HCT116 (cell line): ENCODE measurements around the gene BRSK1. TPM values are rescaled to one million over a fixed set of nuclear protein-coding genes. Genes with fewer than 3 reads are reported as not detected.

Experiments used
- ATAC-seq: fragments of 200-7000 bp; cut with Tn5 transposase; 2 replicates; pipeline ENCODE4 v1.9.1; 2020; ENCODE audit warnings: mild to moderate bottlenecking, moderate library complexity
- BruUV-seq: library from RNA; stranded (reverse); fragments of 400-500 nt; replicated peaks from 2 replicates; lab custom pipeline; 2021; lab: Mats Ljungman, UMichigan
- CTCF ChIA-PET: fragments of 300-600 bp; sonication (Branson Sonifier 250); formaldehyde crosslinking; loops from one replicate; lab custom pipeline; 2021; ENCODE audit warnings: antibody characterized with exemption; lab: Charles Lee
- POLR2A ChIA-PET: fragments of 300-600, 350-600 bp; sonication (Branson Sonifier 250); formaldehyde crosslinking; loops from one replicate; lab custom pipeline; 2021; ENCODE audit warnings: antibody characterized with exemption; lab: Charles Lee
- RAD21 ChIA-PET, 2 experiments: fragments of 300-600 bp; sonication (Branson Sonifier 250); formaldehyde crosslinking; loops; one replicate each; lab custom pipeline; 2023; ENCODE audit warnings: low total read pairs in 2 of 2; ENCODE audit not compliant: uncharacterized antibody in 2 of 2, unreplicated experiment in 2 of 2, low non-redundant PET in 1 of 2; lab: Charles Lee
- DNase-seq: peaks from one replicate; pipeline ENCODE4 v3.0.0-alpha.2; 2010; ENCODE audit warnings: low read depth, low spot score
- H2AFZ ChIP-seq: fragments of 200-600 bp; shearing (Covaris generic), sonication (generic); 2 replicates; pipeline ENCODE4 v1.6.1; 2017; ENCODE audit warnings: low read depth, mixed run types, mixed read lengths, antibody characterized with exemption, low read length; ENCODE audit not compliant: poor library complexity, severe bottlenecking
- H3K27ac ChIP-seq: 2 replicates; pipeline ENCODE4 v1.5.1; 2012; ENCODE audit warnings: low read depth, low read length
- H3K27me3 ChIP-seq: fragments of 200-600 bp; sonication (generic); 2 replicates; pipeline ENCODE4 v1.6.1; 2016; ENCODE audit warnings: mixed run types, low read length, mixed read lengths; ENCODE audit not compliant: insufficient read depth
- H3K36me3 ChIP-seq, 2 experiments: fragments of 200-500 bp in 1 of 2; fragments of 200-600 bp in 1 of 2; sonication (Bioruptor generic) in 1 of 2; sonication (generic) in 1 of 2; 2 replicates each; pipeline versions ENCODE4 v1.5.1 to v1.6.1; 2014 to 2016; ENCODE audit warnings: low read length in 2 of 2, inconsistent platforms in 1 of 2, mixed read lengths in 1 of 2, mixed run types in 1 of 2; ENCODE audit not compliant: insufficient read depth in 2 of 2, control insufficient read depth in 1 of 2
- H3K4me1 ChIP-seq, 2 experiments: fragments of 200-600 bp in 1 of 2; sonication (generic) in 1 of 2; 2 replicates each; pipeline versions ENCODE4 v1.5.1 to v1.6.1; 2012 to 2017; ENCODE audit warnings: low read length in 2 of 2, inconsistent platforms in 1 of 2, mild to moderate bottlenecking in 1 of 2, mixed read lengths in 1 of 2, mixed run types in 1 of 2, moderate library complexity in 1 of 2; ENCODE audit not compliant: insufficient read depth in 2 of 2, control insufficient read depth in 1 of 2
- H3K4me2 ChIP-seq: fragments of 200-600 bp; sonication (generic); 2 replicates; pipeline ENCODE4 v1.6.1; 2017; ENCODE audit warnings: mixed run types, low read length, mixed read lengths
- H3K4me3 ChIP-seq, 2 experiments: fragments of 200-600 bp in 1 of 2; sonication (generic) in 1 of 2; replicated peaks in 1 of 2; 2 replicates each; pipeline ENCODE4 v1.5.1; 2011 to 2016; ENCODE audit warnings: low read length in 2 of 2, control low read depth in 1 of 2, low read depth in 1 of 2, mild to moderate bottlenecking in 1 of 2, mixed read lengths in 1 of 2, mixed run types in 1 of 2
- H3K79me2 ChIP-seq: fragments of 200-600 bp; sonication (generic); 2 replicates; pipeline ENCODE4 v1.6.1; 2017; ENCODE audit warnings: mild to moderate bottlenecking, mixed run types, low read length, moderate library complexity, mixed read lengths; ENCODE audit not compliant: insufficient read depth
- H3K9ac ChIP-seq: fragments of 200-600 bp; sonication (generic); 2 replicates; pipeline ENCODE4 v1.6.1; 2016; ENCODE audit warnings: low read length, mixed read lengths
- H3K9me2 ChIP-seq: fragments of 200-600 bp; sonication (generic), shearing (Covaris generic); 2 replicates; pipeline ENCODE4 v1.6.1; 2017; ENCODE audit warnings: mixed run types, mild to moderate bottlenecking, moderate library complexity; ENCODE audit not compliant: insufficient read depth
- H3K9me3 ChIP-seq, 2 experiments: fragments of 200-500 bp in 1 of 2; fragments of 200-600 bp in 1 of 2; sonication (Bioruptor generic) in 1 of 2; sonication (generic) in 1 of 2; 2 replicates each; pipeline ENCODE4 v1.6.1; 2014 to 2017; ENCODE audit warnings: low read length in 2 of 2, mixed read lengths in 2 of 2, inconsistent platforms in 1 of 2, low read depth in 1 of 2, mild to moderate bottlenecking in 1 of 2, mixed run types in 1 of 2, moderate library complexity in 1 of 2; ENCODE audit not compliant: control insufficient read depth in 1 of 2, insufficient read depth in 1 of 2
- H4K20me1 ChIP-seq: fragments of 200-600 bp; sonication (generic), shearing (Covaris generic); 2 replicates; pipeline ENCODE4 v1.6.1; 2017; ENCODE audit warnings: mixed run types, mild to moderate bottlenecking, moderate library complexity; ENCODE audit not compliant: insufficient read depth
- CEBPB ChIP-seq: IDR thresholded peaks from 2 replicates; pipeline ENCODE4 v1.6.1; 2012; ENCODE audit warnings: low read depth
- CTCF ChIP-seq, 3 experiments: fragments of 200-600 bp in 1 of 3; sonication (generic) in 1 of 3; IDR thresholded peaks in 2 of 3; conservative IDR thresholded peaks in 1 of 3; 2 replicates each; pipeline ENCODE4 v1.5.1; 2012 to 2017; ENCODE audit warnings: low read depth in 2 of 3, low read length in 2 of 3, antibody characterized with exemption in 1 of 3, borderline replicate concordance in 1 of 3, control low read depth in 1 of 3, mild to moderate bottlenecking in 1 of 3, mixed read lengths in 1 of 3, mixed run types in 1 of 3, moderate library complexity in 1 of 3; ENCODE audit not compliant: insufficient read depth in 1 of 3
- EZH2 ChIP-seq: fragments of 200-600 bp; sonication (generic); IDR thresholded peaks from 2 replicates; pipeline ENCODE4 v1.6.1; 2017; ENCODE audit warnings: antibody characterized with exemption, mixed run types
- POLR2A ChIP-seq: IDR thresholded peaks from 2 replicates; pipeline ENCODE4 v1.7.0; 2011; ENCODE audit warnings: borderline replicate concordance; ENCODE audit not compliant: insufficient read depth, insufficient read length; ENCODE audit errors: extremely low read depth
- RAD21 ChIP-seq: IDR thresholded peaks from 2 replicates; pipeline ENCODE4 v1.6.1; 2012; ENCODE audit warnings: low read depth, mild to moderate bottlenecking
- SIN3A ChIP-seq: IDR thresholded peaks from 2 replicates; pipeline ENCODE4 v1.6.1; 2012; ENCODE audit warnings: low read depth
- SP1 ChIP-seq: IDR thresholded peaks from 2 replicates; pipeline ENCODE4 v1.6.1; 2012; ENCODE audit warnings: low read depth
- SRF ChIP-seq: IDR thresholded peaks from 2 replicates; pipeline ENCODE4 v1.6.1; 2012; ENCODE audit warnings: low read depth
- ZBTB33 ChIP-seq: IDR thresholded peaks from 2 replicates; pipeline ENCODE4 v1.6.1; 2011; ENCODE audit warnings: mild to moderate bottlenecking, low read length, moderate library complexity; ENCODE audit not compliant: insufficient replicate concordance; ENCODE audit errors: extremely low read depth
- intact Hi-C: fragments of 100-400 bp; cut with micrococcal nuclease; formaldehyde crosslinking; loops from 2 replicates; pipeline ENCODE4 v1.10.0; 2022
- total RNA-seq: library from RNA; stranded (reverse); gene quantifications from one replicate; pipeline ENCODE4 v1.2.1, GENCODE V29; 2021; ENCODE audit not compliant: unreplicated experiment
- TF ChIP-seq, protein P1 (sequence below): IDR thresholded peaks from 2 replicates; pipeline ENCODE4 v1.6.1; 2012; ENCODE audit warnings: low read depth

The BRSK1 gene
- total RNA-seq, 1 experiment from 2014 or later = 33.3 TPM

- Histone ChIP-seq H3K4me1 (no peaks in the 10 kb centered on the region), H3K79me2 (no peaks in the 10 kb centered on the region), H3K9ac (no peak overlapping the region), H3K9me2 (no peaks in the 10 kb centered on the region), H3K27ac (no peak overlapping the region), H4K20me1 (no peaks in the 10 kb centered on the region), H3K4me3 (no peak overlapping the region), H3K36me3 (peaks cover 0 to 4% of the 10 kb centered on the region in 2 experiments; a peak in 1 of 4 replicates), H3K4me2 (no peak overlapping the region), H3K9me3 (no peaks in the 10 kb centered on the region), H3K27me3 (no peaks in the 10 kb centered on the region), H2AFZ (no peak overlapping the region)
- no peak for TF ChIP-seq POLR2A
- no peak for TF ChIP-seq ZBTB33
- TF ChIP-seq RAD21 = no peak
- no peak for TF ChIP-seq SP1
- TF ChIP-seq SIN3A = no peak
- TF ChIP-seq, protein P1, sequence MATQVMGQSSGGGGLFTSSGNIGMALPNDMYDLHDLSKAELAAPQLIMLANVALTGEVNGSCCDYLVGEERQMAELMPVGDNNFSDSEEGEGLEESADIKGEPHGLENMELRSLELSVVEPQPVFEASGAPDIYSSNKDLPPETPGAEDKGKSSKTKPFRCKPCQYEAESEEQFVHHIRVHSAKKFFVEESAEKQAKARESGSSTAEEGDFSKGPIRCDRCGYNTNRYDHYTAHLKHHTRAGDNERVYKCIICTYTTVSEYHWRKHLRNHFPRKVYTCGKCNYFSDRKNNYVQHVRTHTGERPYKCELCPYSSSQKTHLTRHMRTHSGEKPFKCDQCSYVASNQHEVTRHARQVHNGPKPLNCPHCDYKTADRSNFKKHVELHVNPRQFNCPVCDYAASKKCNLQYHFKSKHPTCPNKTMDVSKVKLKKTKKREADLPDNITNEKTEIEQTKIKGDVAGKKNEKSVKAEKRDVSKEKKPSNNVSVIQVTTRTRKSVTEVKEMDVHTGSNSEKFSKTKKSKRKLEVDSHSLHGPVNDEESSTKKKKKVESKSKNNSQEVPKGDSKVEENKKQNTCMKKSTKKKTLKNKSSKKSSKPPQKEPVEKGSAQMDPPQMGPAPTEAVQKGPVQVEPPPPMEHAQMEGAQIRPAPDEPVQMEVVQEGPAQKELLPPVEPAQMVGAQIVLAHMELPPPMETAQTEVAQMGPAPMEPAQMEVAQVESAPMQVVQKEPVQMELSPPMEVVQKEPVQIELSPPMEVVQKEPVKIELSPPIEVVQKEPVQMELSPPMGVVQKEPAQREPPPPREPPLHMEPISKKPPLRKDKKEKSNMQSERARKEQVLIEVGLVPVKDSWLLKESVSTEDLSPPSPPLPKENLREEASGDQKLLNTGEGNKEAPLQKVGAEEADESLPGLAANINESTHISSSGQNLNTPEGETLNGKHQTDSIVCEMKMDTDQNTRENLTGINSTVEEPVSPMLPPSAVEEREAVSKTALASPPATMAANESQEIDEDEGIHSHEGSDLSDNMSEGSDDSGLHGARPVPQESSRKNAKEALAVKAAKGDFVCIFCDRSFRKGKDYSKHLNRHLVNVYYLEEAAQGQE = no peak
- TF ChIP-seq EZH2 = no peak
- no peak for TF ChIP-seq CTCF (IDR thresholded peaks at IDR 0.05 in 2 of 3, conservative IDR thresholded peaks at IDR 0.05 in 1 of 3; ENCODE audit: borderline replicate concordance in 1 of 3, insufficient read depth in 1 of 3, low read depth in 2 of 3, low read length in 2 of 3)
- no peak for TF ChIP-seq CEBPB
- no peak for TF ChIP-seq SRF
- CTCF ChIA-PET = no interaction called here
- ATAC-seq (no peak), DNase-seq (no peak)
- BruUV-seq = no TSS peak
- POLR2A ChIA-PET = no interaction called here
- RAD21 ChIA-PET = no interaction called here
- intact Hi-C loops = no loop called here
These were observed 17.4 kb upstream of the BRSK1 start for GRCh38 chr19:55266404-55266803.
